Activated naive CD4-positive, alpha-beta T cell treated with anti-CD3 and anti-CD28 coated beads, Interleukin-2, amount 50 U/mL, for 72 hours (primary cell): ENCODE results near the gene PDE4A. TPM values are rescaled to one million over a fixed set of nuclear protein-coding genes. Genes with fewer than 3 reads are reported as not detected.

Source experiments
- ATAC-seq, 2 donors: fragments of 150-1000 bp; cut with Tn5 transposase; 2 replicates each; pipeline ENCODE4 v1.10.0; 2021; ENCODE audit warnings: mild to moderate bottlenecking in 2 of 2, moderate library complexity in 2 of 2
- DNase-seq, 2 donors: peaks; one replicate each; pipeline ENCODE4 v3.0.0; 2021 to 2022; ENCODE audit warnings: low spot score in 2 of 2
- H3K27ac Mint-ChIP-seq, 2 donors: one replicate each; pipeline ENCODE4 v1.8.0; 2022; ENCODE audit warnings: mild to moderate bottlenecking in 2 of 2, mixed read lengths in 2 of 2
- H3K36me3 Mint-ChIP-seq, 2 donors: one replicate each; pipeline ENCODE4 v1.8.0; 2022; ENCODE audit warnings: mixed read lengths in 2 of 2
- H3K9me3 Mint-ChIP-seq, 2 donors: one replicate each; pipeline ENCODE4 v1.8.0; 2022; ENCODE audit warnings: mixed read lengths in 2 of 2
- total RNA-seq, 2 donors: library from RNA; stranded (reverse); gene quantifications; one replicate each; pipeline ENCODE4 v1.2.3, GENCODE V29; 2022

Gene PDE4A
- total RNA-seq, 2 donors from 2014 or later, result 2.7 to 5.0 TPM

DNA sequence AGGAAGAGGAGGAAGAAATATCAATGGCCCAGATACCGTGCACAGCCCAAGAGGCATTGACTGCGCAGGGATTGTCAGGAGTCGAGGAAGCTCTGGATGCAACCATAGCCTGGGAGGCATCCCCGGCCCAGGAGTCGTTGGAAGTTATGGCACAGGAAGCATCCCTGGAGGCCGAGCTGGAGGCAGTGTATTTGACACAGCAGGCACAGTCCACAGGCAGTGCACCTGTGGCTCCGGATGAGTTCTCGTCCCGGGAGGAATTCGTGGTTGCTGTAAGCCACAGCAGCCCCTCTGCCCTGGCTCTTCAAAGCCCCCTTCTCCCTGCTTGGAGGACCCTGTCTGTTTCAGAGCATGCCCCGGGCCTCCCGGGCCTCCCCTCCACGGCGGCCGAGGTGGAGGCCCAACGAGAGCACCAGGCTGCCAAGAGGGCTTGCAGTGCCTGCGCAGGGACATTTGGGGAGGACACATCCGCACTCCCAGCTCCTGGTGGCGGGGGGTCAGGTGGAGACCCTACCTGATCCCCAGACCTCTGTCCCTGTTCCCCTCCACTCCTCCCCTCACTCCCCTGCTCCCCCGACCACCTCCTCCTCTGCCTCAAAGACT is 46.9 kb downstream of the PDE4A start:
- Mint-ChIP-seq H3K9me3 (no peaks in the 10 kb centered on the region), H3K36me3 (no peaks in the 10 kb centered on the region)
- no peak for ATAC-seq

DNA sequence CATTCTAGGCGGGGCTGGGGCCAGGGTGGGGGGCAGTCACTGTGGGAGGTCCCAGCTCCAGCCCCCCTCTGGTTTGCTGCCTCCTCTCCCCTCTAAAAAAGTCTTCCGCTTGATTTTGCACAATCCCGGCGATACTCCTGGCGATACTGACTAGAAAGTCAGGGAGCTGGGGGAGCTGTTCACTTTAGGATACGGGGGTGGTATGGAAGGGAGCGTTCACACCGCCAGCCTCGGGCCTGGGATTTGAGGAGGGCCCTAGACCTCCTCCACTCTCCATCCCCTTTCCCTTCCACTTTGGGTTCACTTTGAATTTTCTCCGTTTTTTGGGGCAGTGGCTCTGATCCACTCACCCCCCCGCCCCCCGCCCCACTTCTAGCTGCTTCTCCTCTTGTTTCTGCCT is 47.8 kb downstream of the PDE4A start:
- Mint-ChIP-seq H3K27ac (no peak overlapping the region), H3K9me3 (no peaks in the 10 kb centered on the region), H3K36me3 (no peaks in the 10 kb centered on the region)
- ATAC-seq (no peak), DNase-seq (no peak)

More for the DNA sequence above, 46.9 kb downstream of the PDE4A start:
- no peak overlapping the region for H3K27ac Mint-ChIP-seq
- no peak for DNase-seq

DNA sequence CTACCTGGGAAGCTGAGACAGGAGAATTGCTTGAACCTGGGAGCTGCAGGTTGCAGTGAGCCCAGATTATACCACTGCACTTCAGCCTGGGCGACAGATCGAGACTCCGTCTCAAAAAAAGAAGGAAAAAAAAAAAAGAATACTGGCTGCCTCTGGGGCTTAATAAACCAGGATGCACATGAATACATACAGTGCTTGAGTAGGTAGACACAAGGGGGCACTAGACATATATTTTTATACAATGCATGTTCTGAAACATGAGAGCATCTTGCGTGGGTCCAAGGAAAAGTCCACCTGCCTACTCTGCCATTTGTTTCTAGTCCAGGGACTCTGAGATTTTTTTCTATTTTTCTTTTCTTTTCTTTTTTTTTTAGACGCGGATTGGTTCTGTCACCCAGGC is 51.6 kb downstream of the PDE4A start:
- DNase-seq, result no peak
- Mint-ChIP-seq H3K9me3 (no peaks in the 10 kb centered on the region), H3K36me3 (no peaks in the 10 kb centered on the region), H3K27ac (no peak overlapping the region)
- peak in 1 of 2 donors; percentile 79 for ATAC-seq

DNA sequence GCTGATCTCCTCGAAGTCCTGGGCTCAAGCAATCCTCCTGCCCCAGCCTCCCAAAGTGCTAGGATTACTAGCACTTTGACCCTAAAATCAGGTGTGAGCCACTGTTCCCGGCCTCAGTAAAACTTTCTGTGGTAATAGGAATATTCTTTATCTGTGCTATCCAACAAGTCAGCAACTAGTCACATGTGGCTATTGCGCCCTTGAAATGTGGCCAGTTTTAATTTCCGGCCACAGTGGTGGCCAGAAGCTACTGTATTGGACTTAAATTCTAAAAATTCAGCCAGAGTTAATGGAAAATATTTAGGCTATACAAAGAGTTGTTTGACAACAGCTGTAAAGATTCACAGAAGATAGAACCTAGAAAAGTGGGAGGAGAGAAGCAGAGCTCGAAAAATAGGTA is 52.9 kb downstream of the PDE4A start:
- ATAC-seq (no peak), DNase-seq (no peak)
- H3K27ac Mint-ChIP-seq, result no peak overlapping the region
- H3K36me3 Mint-ChIP-seq, result no peaks in the 10 kb centered on the region
- H3K9me3 Mint-ChIP-seq, result no peaks in the 10 kb centered on the region

DNA sequence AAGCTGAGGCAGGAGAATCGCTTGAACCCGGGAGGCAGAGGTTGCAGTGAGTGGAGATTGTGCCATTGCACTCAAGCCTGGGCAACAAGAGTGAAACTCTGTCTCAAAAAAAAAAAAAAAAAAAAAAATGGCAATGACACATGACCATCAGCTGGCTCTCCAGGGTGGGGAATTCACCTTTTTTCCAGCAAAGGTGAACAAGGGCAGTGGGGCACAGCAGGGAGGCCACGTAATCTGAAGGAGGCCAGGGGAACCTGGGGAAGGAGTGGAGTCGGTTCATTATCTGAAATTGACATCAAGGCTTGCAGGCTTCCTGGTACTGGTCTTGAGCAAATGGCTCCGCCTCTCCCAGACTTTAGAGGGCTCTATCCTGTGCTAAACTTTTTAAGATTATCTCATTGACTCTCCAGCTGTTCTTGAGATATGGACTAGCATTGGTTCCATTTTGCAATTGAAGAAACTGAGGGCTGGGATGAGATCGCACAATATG is 54.7 kb downstream of the PDE4A start:
- Mint-ChIP-seq H3K9me3 (no peaks in the 10 kb centered on the region), H3K27ac (no peak overlapping the region), H3K36me3 (no peaks in the 10 kb centered on the region)
- ATAC-seq (peak in 1 of 2 donors; percentile 60), DNase-seq (no peak)

DNA sequence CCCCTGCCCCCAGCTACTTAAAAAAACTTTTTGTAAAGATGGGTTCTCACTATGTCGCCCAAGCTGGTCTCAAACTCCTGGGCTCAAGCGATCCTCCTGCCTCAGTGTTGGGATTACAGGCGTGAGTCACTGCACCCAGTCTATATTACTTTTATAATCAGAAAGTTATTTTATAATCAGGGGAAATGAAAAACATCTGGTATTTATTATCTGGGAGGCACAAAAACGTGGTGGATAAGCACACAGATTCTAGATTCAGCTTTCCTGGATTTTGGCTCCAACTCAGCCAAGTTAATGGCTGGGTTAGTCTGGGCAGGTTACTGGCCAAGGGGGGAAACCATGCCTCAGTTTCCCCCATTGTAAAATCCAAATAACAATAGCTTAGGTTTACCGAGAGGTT is 58.1 kb downstream of the PDE4A start:
- DNase-seq, result no peak
- H3K27ac Mint-ChIP-seq, result peak overlapping the region in 1 of 2 donors; percentile 36

DNA sequence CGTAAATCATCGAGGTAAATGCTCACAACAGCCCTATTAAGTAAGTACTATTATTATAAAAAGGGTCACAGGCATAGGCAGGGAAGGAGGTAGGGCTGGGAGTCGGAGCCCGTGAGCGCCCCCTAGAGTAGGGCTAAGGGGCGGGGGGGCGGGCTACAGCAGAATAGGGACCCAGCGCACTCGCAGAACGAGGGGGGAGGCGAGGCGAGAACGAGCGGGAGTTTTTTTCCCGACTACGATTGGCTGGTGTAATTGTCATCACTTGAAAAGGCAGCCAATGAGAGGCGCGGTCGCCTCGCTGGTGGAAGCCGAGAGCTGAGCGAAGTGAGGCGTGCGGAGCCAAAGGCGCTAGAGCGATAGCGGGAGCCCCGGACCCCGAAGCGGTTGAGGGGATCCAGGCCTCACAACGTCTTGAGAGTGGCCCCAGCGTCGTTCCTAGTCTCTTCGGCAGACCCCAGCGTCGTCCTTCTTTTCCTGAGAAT is 58.6 kb downstream of the PDE4A start:
- no peaks in the 10 kb centered on the region for H3K9me3 Mint-ChIP-seq
- ATAC-seq (peak; percentile 90 to 95), DNase-seq (peak; percentile 77 to 82)
- peak overlapping the region in 1 of 2 donors; percentile 29 for H3K27ac Mint-ChIP-seq
- no peaks in the 10 kb centered on the region for H3K36me3 Mint-ChIP-seq

More for the DNA sequence above, 58.1 kb downstream of the PDE4A start:
- no peak for ATAC-seq
- no peaks in the 10 kb centered on the region for H3K9me3 Mint-ChIP-seq
- no peaks in the 10 kb centered on the region for H3K36me3 Mint-ChIP-seq

DNA sequence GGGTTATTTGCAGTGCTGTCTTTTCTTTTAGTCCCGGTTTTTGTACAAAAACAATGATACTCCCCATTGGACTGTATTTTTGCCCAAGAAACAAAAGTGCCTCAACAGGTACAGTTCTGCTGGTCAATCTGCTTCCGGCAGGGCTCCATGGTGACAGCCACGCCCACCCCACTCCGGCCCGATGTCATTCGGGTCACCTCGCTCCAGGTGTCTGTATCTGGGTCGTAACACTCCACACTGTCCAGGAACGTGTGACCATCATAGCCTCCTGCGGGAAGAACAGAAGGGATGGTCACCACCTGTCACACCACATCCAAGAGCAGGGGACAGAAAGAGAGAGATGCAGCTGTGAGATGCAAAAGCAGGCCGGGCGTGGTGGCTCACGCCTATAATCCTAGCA is 66.2 kb downstream of the PDE4A start:
- Mint-ChIP-seq H3K36me3 (peaks cover 0 to 4% of the 10 kb centered on the region in 2 donors), H3K27ac (peak overlapping the region in 1 of 2 donors; percentile 44), H3K9me3 (no peaks in the 10 kb centered on the region)
- ATAC-seq (no peak), DNase-seq (no peak)

DNA sequence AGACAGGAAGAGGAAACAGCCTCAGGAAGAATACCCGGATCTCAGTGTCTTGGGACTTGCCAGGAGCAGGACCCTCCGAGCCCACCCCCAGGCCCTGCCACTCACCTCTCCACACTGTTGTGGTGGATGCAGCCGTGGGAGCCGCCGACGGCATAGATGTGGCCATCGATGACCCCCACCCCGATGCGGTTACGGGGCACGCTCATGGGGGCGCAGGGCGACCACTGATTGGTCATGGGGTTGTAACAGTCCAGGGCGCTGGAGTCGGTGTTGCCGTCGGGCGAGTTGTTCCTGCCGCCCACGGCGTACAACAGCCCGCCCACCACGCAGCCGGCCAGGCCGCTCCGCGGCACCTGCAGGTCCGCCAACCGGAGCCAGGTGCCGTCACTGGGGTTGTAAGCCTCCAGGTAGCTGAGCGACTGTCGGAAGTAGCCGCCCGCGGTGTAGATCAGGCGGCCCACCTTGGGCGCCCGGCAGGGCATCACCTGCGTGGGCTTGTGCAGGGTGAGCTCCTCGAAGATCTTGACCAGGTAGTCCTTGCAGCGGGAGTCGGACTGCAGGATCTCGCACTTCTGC is 71.2 kb downstream of the PDE4A start:
- Mint-ChIP-seq H3K27ac (no peak overlapping the region), H3K36me3 (peaks cover 0 to 10% of the 10 kb centered on the region in 2 donors), H3K9me3 (no peaks in the 10 kb centered on the region)
- no peak for DNase-seq
- ATAC-seq, result no peak

DNA sequence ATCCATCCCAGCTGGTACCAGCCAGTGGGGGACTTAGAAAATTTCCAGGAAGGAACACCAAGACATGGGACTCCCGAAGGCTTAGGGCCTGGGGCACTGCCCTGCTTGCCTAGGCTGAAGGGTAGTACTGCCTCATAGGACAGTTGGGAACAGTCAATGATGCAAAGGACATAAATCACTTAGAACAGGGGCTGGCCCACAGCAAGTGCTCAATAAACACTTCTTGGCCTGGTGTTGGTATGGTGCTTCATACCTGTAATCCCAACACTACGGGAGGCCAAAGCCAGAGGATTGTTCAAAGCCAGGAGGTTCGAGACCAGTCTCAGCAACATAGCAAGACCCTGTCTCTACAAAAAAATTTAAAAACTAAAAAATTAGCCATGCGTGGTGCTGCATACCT is 77.0 kb downstream of the PDE4A start:
- Mint-ChIP-seq H3K27ac (no peak overlapping the region), H3K36me3 (peaks cover 23 to 24% of the 10 kb centered on the region in 2 donors), H3K9me3 (no peaks in the 10 kb centered on the region)
- no peak for ATAC-seq
- DNase-seq, result no peak

DNA sequence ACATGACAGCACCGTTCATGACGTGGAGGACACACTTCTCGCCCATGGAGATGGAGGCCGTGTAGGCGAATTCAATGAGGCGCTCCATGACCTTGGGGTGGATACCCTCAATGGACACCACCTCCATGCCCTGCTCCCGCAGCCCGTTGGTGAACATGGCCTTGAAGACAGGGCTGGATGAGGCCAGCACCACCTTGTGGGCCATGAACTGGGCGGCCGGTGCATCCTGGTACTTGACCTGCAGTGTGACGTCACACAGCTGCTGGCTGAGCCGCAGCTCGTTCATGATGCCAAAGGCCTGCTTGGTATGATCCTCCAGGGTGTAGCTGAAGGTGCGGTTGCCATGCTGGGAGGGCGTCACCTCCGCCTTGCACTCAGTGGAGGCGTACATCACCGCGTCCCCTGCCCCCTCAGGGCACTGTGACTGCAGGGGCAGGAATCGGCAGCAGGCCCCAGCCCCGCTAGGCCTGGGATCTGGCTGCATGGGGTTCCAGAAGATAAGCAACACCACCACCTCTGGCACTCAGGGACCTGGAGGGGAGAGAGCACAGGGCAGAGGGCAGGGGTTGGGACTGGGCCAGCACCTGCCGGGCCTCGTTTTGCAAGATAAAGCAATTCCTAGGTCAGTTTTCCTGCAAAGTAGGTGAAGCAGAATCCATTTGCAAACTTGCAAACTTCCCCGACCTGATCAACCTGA is 79.4 kb downstream of the PDE4A start:
- Mint-ChIP-seq H3K27ac (peak overlapping the region in 1 of 2 donors; percentile 97), H3K9me3 (no peaks in the 10 kb centered on the region), H3K36me3 (peaks cover 19 to 23% of the 10 kb centered on the region in 2 donors)
- DNase-seq (no peak), ATAC-seq (no peak)

DNA sequence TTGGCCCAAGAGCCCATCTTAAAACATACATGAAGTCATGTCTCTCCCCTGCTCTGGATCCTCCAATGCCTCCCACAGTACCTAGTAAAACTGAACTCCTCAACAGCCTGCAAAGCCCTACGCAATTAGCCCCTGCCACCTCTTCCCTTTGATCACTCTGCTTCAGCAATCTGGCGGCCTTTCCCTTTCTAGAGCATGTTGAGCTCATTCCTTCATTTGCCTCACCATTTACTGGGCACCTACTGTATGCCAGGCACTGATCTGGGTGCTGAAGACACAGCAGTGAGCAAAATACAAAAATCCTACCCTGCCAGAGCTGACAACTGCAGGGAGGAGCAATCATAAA is 79.9 kb downstream of the PDE4A start:
- H3K36me3 Mint-ChIP-seq, result peaks cover 19 to 23% of the 10 kb centered on the region in 2 donors
- peak overlapping the region; percentile 56 to 97 for H3K27ac Mint-ChIP-seq
- ATAC-seq, result no peak
- DNase-seq, result no peak
- no peaks in the 10 kb centered on the region for H3K9me3 Mint-ChIP-seq

DNA sequence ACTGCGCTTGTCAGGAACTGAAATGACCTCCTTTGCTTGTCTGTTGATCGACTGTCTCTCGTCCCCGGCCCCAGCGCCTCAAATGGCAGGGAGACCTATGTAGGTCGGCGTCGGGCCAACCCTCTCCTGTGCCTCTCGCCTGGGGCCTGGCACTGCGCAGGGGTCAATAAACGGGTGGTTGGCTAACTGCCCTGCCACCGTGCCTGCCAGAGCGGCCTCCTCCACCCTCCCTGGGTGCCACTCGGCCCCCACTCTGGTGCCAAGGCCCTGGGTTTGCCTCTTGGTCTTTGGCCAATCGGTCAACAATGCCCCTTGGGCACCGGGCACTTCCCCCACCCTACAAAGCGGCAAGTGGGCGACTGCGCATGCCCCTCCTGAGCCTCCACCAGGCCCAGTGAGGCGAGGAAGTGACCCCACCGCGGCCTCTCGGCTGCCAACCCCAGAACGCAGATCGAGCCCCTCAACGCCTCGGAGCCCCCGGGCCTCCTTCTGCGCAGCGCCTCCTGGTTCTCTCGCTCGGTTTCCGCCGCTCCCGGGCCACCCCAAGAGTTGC is 81.7 kb downstream of the PDE4A start:
- H3K9me3 Mint-ChIP-seq, result no peaks in the 10 kb centered on the region
- ATAC-seq (peak; percentile 23 to 49), DNase-seq (peak; percentile 43 to 77)
- peaks cover 19 to 23% of the 10 kb centered on the region in 2 donors for H3K36me3 Mint-ChIP-seq
- H3K27ac Mint-ChIP-seq, result peak overlapping the region; percentile 93 to 97

DNA sequence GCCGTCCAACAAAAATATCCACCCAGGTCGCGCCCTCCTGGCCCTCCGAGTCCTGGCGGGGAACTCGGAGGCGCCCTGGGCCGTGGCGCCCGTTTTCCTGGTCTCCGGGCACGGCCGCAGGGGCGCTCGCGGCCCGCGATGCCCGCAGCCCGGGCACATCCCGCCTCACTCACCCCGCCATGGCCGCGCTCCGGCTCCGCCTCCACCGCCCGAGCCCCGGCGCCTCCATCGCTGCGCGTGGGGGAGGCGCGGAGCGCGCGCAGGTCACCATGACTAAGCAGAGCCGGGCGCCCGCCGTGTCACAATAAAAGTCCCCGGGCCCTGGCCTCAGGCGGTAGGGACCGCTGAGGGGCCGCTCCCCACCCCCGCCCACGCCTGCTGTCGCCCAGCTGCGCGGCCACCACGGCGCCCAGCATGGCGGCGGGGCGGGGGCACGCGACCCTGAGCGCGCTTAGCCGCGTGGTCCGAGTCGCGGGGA is 82.2 kb downstream of the PDE4A start:
- H3K27ac Mint-ChIP-seq, result peak overlapping the region; percentile 36 to 97
- ATAC-seq (peak; percentile 91 to 92), DNase-seq (peak; percentile 91 to 95)
- peaks cover 19 to 23% of the 10 kb centered on the region in 2 donors for H3K36me3 Mint-ChIP-seq
- H3K9me3 Mint-ChIP-seq, result no peaks in the 10 kb centered on the region

DNA sequence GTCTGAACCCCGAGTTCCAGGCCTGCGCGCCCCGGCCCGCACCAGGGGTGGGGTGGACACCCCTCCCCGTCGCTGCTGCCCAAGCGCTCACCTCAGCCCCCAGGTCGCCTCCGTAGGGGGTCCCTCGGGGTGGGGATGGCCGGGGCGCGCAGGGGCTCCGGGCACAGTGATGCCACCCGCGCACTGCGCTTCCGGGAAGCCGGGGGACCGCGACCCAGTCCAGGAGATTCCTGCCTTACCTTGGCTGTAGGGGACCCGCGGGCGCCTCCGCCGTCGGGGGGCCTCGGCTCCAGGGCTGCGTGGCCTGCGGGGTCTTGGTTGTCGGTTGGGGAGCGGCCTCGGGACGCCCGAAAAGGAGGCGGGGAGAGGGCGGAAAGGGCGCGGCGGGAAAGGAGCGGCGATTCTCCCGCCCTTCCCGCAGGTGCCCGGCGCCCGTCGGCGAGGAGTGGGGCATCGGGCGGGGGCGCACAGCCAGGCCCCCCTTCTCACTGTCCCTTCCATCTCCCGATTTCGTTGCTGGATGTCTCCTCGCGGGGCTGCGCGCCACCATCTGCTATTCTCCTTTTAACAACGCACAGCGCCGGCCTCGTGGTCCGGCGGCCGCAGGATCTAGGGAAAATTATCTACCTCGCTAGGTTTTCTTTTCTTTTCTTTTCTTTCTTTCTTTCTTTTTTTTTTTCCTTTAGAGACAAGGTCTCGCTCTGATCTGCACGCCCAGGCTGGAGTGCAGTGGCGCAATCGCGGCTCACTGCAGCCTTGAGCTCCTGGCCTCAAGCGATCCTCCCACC is 82.9 kb downstream of the PDE4A start, which contains the start of gene KEAP1:
KEAP1 (minus strand) TSS at position 355 of the 788 bp plus-strand sequence. CDS start 3,323 bp downstream, outside the sequence.
- Mint-ChIP-seq H3K9me3 (no peaks in the 10 kb centered on the region), H3K27ac (peak within 1 kb of the TSS; percentile 96 to 97), H3K36me3 (peaks cover 19 to 23% of the 10 kb centered on the region in 2 donors)
- DNase-seq (peak in 1 of 2 donors; percentile 55), ATAC-seq (no peak)

DNA sequence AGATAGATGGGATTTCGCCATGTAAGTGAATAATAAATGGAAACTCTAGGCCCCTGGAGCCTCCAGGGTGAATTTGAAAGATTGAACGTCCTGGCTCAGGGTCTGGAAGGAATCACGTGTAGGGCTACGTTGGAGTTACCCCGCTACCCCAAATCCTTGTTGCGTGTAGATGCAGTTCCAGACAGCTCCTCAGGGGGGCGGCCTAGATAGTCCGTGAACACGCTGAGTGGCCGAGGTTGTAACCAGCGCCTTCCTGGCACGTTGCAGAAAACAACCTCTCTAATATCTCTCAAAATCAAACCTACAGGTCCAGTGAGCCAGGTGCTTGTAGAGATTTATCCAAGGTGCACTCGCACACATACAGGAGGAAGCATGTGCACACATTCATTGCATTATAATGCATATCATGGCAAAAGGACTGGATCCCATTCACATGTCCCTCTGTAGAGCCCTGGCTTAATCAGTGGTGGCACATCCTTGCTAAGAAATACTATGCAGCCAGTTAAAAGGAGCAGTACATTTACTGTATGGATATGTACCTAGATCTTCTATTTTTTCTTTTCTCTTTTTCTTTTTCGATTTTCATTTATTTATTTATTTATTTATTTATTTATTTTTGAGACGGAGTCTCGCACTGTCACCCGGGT is 85.4 kb downstream of the PDE4A start:
- H3K27ac Mint-ChIP-seq, result no peak overlapping the region
- H3K36me3 Mint-ChIP-seq, result peaks cover 11 to 12% of the 10 kb centered on the region in 2 donors
- H3K9me3 Mint-ChIP-seq, result no peaks in the 10 kb centered on the region
- ATAC-seq (peak; percentile 10 to 33), DNase-seq (peak; percentile 74 to 90)
